ENCODE measurements around the gene CRYBG3.

- TF ChIP-seq CTCF (IDR thresholded peaks at IDR 0.05) (no peak), POLR2A (IDR thresholded peaks at IDR 0.05) (no peak)
Measured at GRCh38 chr3:97778152-97778551, 43.7 kb upstream of the CRYBG3 start.

Measured in vagina (tissue), 2 donors.